Colon (tissue), 2 donors: ENCODE measurements around the gene MICAL2.

Experiments used
- FAIRE-seq: peaks from 2 replicates; lab custom pipeline; 2012; peaks lifted over from hg19 to GRCh38; lab: Jason Lieb, UNC
- donor health status: control.
- donor health status: control.

MICAL2 gene

GRCh38 chr11:12077535-12078280 lies 32.7 kb upstream of the MICAL2 start:
- FAIRE-seq = no peak

- FAIRE-seq = no peak
Measured at GRCh38 chr11:12079726-12080556, 30.4 kb upstream of the MICAL2 start.

- no peak for FAIRE-seq
Measured at GRCh38 chr11:12083380-12083779, 27.0 kb upstream of the MICAL2 start.

- FAIRE-seq = no peak
Measured at GRCh38 chr11:12084256-12084655, 26.1 kb upstream of the MICAL2 start.

- FAIRE-seq = no peak
Measured at GRCh38 chr11:12085371-12086251, 24.8 kb upstream of the MICAL2 start.

GRCh38 chr11:12086271-12087074 lies 23.9 kb upstream of the MICAL2 start:
- no peak for FAIRE-seq

- no peak for FAIRE-seq
Measured at GRCh38 chr11:12087075-12088004, 23.1 kb upstream of the MICAL2 start.

- no peak for FAIRE-seq
Measured at GRCh38 chr11:12088047-12088481, 22.3 kb upstream of the MICAL2 start.

- no peak for FAIRE-seq
Measured at GRCh38 chr11:12088531-12088930, 21.9 kb upstream of the MICAL2 start.

- FAIRE-seq = no peak
Measured at GRCh38 chr11:12089041-12089440, 21.3 kb upstream of the MICAL2 start.

GRCh38 chr11:12089473-12089872 lies 20.9 kb upstream of the MICAL2 start:
- no peak for FAIRE-seq

- no peak for FAIRE-seq
Measured at GRCh38 chr11:12090061-12090591, 20.3 kb upstream of the MICAL2 start.

- no peak for FAIRE-seq
Measured at GRCh38 chr11:12090761-12091258, 19.6 kb upstream of the MICAL2 start.

- no peak for FAIRE-seq
Measured at GRCh38 chr11:12091956-12092558, 18.3 kb upstream of the MICAL2 start.

GRCh38 chr11:12092714-12093113 lies 17.7 kb upstream of the MICAL2 start:
- no peak for FAIRE-seq

- FAIRE-seq = no peak
Measured at GRCh38 chr11:12094872-12095800, 15.3 kb upstream of the MICAL2 start.

- no peak for FAIRE-seq
Measured at GRCh38 chr11:12097219-12097618, 13.2 kb upstream of the MICAL2 start.

- FAIRE-seq = no peak
Measured at GRCh38 chr11:12098601-12099000, 11.8 kb upstream of the MICAL2 start.
